GM21381 (cell line): ENCODE measurements around the gene WDR59.
"Not testable (repeated sequence)": the region's sequence is repeated elsewhere in the genome, so short reads cannot be mapped to it uniquely, and the experiment has no call there.

Experiments
- ATAC-seq: cut with Tn5 transposase; IDR thresholded peaks from one replicate; pipeline ENCODE4 v1.9.1; 2021; ENCODE audit warnings: mild to moderate bottlenecking, moderate library complexity; ENCODE audit not compliant: unreplicated experiment

WDR59 gene

DNA sequence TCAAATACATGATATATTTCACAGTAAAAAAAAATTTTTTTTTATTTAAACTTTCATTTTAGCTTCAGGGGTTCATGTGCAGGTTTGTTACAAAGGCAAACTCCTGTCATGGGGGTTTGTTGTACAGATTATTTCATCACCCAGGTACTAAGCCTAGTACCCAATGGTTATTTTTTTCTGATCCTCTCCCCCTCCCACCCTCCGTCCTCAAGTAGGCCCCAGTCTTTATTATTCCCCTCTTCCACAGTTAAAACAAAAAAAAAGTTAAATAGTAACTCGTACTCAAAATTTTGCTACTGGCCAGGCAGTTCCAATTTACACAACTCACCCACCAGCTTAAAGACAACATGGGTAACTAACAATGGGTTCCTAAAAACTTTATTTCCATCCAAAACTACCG, 63.9 kb downstream of the WDR59 start:
- no peak for ATAC-seq

DNA sequence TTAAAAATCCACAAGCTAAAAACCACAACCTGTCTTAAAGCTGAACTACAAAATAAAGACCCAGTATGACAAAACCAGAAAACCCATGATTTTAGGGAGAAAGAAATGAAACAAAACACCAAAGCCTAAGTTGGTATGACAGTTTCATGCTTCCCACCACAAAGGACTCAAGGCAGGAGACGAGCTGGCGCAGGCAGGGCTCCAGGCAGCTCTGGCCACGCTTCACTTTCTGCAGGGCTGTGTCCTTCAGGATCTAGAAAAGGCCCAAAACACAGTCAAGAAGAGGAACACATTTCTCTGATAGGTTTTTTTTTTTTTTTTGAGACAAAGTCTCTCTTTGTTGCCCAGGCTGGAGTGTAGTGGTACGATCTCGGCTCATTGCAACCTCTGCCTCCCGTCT, 75.3 kb downstream of the WDR59 start:
- no peak for ATAC-seq

DNA sequence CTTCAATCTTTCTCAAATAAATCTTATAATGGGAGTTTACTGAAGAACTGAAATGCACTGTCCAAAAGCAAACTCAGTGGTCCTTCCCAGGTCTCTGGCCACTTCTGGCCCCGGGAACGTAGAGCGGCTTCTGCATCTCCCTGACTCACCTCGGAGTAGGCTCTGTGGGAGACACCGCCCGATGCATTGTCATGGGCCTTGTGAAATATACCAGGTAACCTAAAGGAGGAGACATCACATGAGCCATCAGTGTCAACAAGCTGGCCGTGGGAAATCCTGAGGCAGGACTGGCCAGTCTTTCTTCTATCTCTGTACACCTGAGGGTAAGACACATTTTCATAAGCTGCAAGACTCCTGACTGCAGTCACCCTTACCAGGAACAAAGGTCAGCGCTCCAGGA, 76.2 kb downstream of the WDR59 start:
- not testable (repeated sequence) for ATAC-seq

DNA sequence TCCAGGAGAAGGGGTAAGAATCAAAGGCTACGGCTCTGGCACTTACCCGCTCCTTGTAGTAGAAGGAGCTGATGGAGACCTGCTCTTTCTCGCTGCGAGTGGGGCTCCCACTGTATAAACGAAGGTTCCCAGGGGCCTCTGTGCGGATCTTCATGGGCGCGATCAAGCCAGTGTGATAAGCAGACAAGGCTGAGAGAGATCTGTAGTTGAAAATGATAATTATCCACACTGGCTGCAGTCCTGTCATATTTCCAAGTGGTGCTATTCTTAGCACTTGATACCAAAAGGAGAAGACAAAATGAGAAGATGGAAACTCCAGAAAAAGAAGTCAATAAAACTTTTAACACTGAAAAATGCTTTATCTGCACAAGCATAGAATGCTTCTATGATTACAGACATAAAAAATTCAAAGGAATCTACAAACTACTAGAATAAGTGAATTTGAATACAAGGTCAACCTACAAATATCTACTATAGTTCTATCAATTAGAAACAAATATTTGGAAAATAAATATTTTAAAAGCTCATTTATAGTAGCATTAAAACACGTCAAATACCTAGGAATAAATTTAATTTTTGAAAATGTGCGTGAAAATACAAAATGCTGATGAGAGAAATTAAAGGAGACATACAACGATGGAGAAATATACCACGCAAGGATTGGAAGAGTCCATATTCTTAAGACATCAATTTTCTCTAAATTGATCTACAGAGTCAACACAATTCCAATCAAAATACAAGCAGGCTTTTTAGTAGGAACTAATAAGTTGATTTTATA, 80.8 kb downstream of the WDR59 start:
- no peak for ATAC-seq

DNA sequence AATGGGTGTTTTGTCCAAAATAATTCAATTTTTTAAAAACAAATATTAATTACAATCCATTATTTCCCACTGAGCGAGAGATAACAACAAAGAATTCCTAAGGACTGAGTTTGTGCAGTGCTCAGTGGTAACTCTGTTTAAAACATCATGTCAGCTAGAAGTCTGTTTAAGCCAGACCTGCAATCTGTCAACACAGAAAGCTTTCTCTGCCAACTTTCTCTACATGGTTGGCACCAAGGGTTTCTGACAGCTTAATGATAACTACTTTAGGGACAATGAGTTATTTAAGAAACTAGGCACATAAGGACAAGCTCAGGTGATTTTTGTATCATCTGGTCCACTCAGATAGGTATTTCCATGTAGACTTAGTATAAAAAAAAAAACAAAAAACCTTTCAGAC, 81.8 kb downstream of the WDR59 start:
- no peak for ATAC-seq

DNA sequence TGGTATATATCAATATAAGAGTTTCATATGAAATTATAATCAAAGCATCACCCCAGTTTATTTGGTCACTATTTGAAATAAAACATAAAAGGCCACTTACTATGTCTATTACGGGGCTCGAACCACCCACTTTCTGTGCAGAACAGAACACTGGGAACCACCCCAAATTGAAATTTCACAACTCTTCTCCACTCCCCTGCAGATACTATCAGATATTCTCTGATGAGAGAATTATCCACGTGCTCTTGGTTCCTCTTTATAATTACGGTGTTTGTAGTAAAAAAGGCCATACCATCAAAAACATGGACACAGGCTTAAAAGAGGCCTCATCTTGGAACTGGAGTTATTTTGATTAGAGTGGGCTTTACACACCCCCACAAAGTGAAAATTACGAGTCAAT, 82.8 kb downstream of the WDR59 start:
- ATAC-seq = no peak

DNA sequence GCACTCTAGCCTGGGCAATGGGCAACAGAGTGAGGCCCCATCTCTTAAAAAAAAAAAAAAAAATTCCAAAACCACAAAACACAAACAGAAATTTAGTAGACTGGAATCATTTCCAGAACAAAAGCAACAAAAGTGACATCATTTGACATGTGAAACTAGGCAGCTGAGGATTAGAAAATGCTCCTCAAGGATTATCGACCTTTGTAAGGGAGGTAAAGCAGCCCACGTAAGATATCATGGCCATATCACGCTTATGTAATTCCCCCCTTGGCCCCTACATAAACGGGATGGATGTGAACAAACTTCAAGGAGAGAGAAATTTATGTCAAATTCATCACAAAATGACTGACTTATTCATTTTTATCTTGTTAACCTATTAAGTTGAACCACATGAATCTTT, 83.3 kb downstream of the WDR59 start:
- no peak for ATAC-seq

DNA sequence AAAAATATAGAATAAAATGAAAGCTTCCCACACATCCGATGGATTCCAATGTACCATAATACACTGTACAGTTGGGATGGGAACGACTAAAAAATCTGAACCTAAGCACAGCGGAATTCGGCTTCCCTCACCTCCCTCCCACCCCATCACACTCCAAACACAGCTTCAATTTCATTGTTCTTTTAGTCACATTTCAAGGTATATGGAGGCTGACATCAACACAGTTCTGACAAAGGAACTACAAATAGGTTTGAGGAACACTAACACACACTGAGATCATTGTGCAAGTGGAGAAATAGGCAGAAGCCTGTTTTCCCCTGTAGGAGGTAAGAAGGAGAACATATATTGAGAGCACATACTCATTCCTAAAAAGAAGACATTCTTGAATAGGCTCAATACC, 85.1 kb downstream of the WDR59 start:
- no peak for ATAC-seq

DNA sequence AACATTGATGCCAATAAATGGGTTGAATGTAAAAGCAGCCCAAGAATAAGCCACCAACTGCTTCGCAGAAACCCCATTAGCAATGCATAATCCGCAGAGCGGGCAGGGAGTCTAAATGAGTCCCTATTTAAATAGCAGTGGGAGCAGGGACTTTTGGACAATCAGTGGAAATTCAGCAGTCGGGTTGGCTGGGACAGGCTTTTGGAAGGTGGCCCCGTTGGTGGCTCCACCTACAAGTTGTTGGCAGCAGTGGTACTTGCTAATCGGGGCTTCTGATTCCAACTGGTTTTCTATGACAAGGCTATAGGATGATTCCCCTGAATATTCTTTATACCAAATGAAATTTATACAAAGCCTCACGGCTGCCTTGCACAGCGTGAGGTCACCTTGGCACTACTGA, 86.3 kb downstream of the WDR59 start:
- ATAC-seq = no peak

DNA sequence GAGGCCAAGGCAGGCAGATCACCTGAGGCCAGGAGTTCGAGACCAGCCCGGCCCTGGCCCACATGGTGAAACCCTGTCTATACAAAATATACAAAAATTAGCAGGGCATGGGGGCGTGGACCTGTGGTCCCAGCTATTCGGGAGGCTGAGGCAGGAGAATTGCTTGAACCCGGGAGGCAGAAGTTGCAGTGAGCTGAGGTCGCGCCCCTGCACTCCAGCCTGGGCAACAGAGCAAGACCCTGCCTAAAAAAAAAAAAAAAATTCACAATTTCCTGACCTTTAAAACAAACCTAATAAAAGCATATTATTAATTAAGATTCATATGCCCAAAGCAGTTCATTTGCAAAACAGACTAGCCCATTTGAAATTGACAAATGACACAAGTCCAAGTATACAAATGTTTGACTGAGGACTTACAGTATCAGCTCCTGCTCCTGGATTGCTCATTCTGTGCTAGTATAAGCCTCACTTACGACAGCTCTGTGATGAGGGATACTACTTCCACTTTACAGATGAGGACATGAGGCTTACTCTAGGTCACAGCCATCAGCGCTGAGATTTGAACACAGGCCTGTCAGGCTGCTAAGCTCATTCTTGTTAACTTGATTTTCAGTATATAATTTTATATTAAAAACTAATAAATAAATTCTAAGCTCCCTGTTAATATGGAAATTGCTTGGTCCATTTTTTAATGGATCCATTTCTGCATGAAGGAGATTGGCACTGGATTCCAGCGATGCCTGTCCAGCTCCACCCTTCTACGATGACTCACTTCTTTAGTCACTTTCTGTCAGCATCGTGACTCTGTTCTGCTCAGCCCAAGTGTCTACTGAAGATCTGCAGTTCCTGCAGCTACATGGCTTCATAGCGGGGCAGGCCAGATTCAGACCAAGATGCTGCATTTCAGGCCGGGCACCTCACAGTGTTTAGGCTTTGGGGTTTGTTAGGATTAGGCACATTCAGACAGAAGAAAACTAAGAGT, 88.2 kb downstream of the WDR59 start:
- ATAC-seq = no peak

DNA sequence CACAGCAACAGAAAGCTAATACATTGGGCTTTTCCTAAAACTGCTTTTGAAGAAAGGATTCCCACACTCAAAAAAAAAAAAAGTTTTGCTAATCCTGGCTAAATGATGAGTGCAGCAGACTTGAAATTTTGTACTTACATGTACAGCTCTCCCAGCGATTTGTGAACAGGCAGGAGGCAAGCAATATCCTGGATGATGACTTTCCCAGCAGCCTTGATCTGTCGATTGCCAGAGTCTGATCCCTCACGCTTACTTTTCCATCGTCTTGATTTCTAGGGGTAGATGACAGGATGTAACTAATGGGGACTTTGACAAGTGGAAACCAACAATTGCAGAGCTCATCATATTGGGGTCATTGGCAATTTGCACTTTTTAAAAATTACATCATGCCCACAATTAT, 91.4 kb downstream of the WDR59 start:
- ATAC-seq = no peak

DNA sequence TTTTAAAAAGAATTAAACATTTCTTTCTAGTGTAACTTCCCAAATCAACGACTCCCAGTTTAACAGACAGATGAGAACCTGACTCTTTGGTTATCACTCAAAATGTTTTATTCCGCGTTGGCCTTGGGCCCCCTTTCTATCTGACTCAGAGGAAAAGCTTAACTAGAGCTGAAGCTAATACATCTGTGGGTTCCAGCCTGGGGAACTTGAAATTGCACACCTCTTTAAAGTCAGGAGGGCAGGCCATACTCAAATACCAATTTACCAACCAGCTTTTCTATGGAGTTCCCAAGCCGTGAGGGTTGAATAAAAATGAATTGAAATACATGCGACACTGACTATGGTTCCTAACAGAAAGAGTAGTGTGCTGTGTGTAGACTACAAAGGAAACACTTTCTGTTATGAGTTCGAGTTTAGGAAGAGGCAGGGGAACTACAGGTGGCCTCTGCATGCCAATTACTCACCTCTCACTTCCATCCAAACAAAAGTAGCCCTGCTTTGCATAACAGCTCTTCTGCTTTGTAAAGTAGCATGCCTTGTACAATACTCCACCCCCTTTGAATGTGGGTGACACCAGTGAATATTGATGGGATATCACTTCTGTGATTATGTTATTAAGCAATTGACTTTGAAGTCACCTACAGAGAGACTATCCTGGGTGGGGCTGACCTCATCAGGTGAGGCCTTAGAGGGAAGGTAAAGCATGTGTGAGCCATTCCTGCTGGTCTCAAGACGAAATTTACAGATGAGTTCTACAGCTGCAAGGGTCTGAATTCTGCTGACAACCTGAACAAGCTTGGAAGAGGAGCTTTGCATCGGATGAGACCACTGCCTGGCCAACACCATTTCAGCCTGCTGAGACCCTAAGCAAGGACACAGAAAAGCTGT, 92.1 kb downstream of the WDR59 start:
- ATAC-seq = peak; percentile 94

DNA sequence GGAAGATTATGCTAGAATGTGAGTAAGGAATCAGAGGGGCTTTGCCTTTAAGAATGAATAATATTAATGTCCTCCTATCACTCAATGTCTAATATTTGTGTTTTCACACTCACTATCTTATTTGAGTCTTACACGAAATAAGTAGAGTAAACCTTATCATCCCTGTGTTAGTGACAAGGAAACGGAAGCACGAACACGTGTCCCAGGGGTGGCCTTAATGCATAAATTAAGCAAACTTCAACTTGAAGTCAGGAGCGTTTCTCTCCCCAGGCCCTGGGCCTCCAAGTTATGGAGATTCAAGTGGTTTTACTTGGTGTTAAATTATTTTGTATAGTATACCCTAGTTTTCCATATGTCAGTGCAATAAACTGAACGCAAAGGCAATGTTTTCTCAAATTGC, 96.0 kb downstream of the WDR59 start:
- no peak for ATAC-seq

DNA sequence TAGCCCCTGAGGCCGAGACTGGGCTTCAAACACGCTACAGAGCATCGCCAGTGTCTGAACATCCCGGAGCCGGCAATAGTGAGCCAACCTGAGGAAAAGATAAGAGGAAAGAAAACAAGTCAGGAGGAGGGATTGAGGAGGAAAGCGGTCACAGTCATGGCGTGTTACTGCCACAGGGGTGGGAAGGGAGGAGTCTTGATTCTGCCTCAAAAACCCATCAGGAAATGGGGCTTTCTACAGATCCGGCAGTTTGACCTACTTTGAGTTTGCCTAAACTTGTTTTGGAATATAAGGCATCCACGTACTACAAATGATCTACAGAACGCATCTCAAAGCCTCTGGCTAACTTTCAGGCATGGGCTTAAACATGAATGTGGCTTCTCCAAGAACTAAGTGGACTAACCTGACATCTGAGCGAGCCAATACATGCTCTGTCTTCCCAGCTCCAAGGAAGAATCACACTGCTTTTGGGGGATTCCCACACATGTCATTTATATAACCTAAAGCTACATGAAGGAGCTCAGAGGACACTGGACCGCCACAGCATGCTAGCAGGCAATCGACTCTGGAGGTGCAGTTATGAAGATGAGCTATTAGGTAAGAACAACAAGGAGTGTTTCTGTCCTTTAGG, 96.6 kb downstream of the WDR59 start:
- ATAC-seq = no peak

DNA sequence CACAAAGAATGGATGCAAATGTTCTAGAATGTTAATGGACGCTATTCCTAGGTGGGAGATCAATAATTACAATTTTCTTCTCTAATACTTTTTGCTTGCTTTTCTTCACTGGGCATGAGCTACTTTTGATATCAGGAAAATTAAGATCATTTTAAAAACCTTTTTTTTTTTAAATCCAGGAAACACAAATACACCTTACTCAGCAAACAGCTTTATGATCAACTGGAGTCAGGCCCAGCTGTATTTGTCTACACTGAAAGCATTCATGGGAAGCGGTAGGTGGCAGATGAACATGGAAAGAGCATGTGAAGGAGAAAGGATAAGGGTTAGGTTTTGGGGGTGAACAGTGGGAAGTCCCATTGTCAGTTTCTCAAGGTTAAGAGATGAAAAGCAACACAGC, 97.8 kb downstream of the WDR59 start:
- ATAC-seq = no peak

DNA sequence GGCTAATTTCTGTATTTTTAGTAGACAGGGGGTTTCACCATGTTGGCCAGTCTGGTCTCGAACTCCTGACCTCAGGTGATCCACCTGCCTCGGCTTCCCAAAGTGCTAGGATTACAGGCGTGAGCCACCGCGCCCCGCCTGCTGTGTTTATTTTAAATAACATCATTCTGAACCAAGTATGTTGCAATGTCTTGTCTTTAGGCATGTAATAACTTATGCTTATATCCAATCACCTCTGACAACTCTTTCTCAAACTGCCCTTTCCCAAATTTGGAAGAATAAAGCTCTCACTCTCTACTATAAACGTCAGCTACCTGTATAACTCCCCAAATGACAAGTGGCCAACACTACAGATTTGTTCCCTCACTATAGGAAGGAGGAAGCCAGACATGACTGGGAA, 107.2 kb downstream of the WDR59 start:
- ATAC-seq = no peak

DNA sequence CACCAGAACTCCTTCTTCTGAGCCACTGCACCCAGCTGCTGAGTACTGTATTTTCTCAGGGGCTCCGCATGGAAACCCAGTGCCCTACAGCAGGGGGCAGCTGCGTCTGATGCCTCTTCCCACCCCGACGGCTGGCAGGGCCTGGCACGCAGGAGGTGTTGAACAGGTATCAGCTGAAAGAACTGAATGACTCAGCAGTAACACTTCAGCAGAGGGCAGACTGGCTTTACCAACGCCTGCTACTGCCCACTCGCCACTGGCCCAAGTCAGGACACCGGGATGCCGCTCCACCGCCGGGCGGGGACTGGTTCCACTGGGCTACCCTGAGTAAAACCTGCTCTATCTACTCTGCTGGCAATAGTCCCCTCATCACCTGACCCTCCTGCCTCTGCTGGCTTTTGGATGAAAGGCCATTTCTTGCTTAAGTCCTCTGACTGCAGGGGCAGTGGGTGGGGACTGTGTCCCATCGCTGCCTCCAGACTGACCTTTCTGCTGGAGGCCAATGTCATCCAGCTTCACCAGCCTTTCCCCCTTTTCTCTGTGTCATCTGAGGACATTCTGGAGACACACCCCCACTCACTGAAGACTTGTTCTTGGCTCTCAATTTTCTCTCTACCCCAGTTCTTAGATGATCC, 109.9 kb downstream of the WDR59 start:
- no peak for ATAC-seq

DNA sequence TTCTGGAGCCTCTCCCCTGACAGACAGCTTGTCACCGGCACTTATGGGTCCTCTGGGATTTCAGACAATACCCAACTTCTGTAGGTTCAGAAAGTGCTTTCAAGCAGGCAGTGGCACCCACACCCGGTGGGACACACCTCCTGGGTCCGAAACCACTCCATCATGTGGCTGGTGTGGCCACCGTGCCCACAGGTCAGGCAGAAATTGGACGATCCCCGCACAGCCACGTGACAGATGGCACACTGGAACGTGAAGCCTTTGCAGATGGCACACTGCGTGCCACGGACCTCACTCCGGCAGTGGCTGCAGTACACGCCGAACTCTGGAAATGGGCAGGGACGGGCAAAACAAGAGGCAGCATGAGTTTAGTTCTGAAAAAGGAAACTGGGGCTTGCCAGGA, 110.8 kb downstream of the WDR59 start:
- ATAC-seq = no peak

DNA sequence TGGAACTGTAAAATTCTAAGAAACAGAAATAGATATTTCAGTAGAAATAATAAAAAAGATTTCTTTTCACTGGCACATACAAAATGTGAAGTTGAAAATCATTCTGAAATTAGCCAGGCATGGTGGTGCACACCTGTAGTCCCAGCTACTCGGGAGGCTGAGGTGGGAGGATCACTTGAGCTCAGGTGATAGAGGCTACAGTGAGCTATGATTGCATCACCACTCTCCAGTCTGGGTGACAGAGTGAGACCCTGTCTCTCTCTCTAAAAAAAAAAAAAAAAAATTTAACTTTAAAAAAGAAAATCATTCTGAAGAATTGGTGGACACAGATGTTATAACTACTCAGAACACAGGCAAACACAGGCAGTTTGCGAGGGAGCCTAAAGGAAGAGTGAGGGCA, 112.6 kb downstream of the WDR59 start:
- no peak for ATAC-seq

DNA sequence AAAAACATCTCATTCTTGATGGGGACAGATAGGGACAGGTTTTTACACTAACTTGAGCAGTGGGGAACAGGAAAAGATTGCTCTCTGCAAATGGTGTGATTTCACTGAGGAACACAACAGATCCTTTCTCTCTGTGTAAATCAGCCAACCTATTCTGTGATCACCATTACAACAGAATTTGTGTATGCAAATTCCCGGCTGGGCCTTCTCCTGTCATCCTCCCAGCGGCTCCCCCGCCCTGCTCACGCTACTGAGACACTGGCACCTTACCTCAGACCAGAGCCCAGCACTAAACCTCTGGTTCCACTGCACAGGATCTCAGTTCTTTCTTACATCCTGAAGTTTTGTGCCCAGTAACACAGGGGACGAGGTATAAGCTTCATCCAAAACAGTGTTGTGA, 113.3 kb downstream of the WDR59 start:
- ATAC-seq = no peak
